GM12892 (cell line): ENCODE measurements around the gene C1orf35.

Experiments used
- POLR2A ChIP-seq: IDR thresholded peaks from 2 replicates; pipeline ENCODE4 v1.6.1; 2011; ENCODE audit warnings: low read depth, low read length, control low read depth
- POLR2AphosphoS5 ChIP-seq: IDR thresholded peaks from 2 replicates; pipeline ENCODE4 v1.6.1; 2011; ENCODE audit warnings: low read depth, low read length, control low read depth
- TAF1 ChIP-seq: IDR thresholded peaks from 2 replicates; pipeline ENCODE4 v1.6.1; 2011; ENCODE audit warnings: low read depth, mild to moderate bottlenecking, control low read depth, low read length, borderline replicate concordance

- TF ChIP-seq POLR2A (no peak), POLR2AphosphoS5 (no peak), TAF1 (no peak)
These were observed 30.5 kb downstream of the C1orf35 start for GRCh38 chr1:228072658-228073043.
